PC-9 (cell line): ENCODE results near the gene AGBL4. TPM values are rescaled to one million over a fixed set of nuclear protein-coding genes. Genes with fewer than 3 reads are reported as not detected.

Experiments used
- BruUV-seq: library from RNA; stranded (reverse); fragments of 400-500 nt; replicated peaks from 2 replicates; lab custom pipeline; 2021; lab: Mats Ljungman, UMichigan
- CTCF ChIA-PET: fragments of 300-600 bp; sonication (Branson Sonifier 250); formaldehyde crosslinking; loops from one replicate; lab custom pipeline; 2022; ENCODE audit warnings: antibody characterized with exemption; lab: Charles Lee
- POLR2A ChIA-PET: fragments of 300-600 bp; sonication (Branson Sonifier 250); formaldehyde crosslinking; loops from one replicate; lab custom pipeline; 2022; ENCODE audit warnings: antibody characterized with exemption; ENCODE audit not compliant: unreplicated experiment; lab: Charles Lee
- DNase-seq, 2 experiments: peaks; one replicate each; pipeline versions ENCODE4 v3.0.0 to v3.0.0-alpha.2; 2015 to 2022; ENCODE audit warnings: mixed read lengths in 1 of 2
- H2AFZ ChIP-seq: fragments of 200-600 bp; sonication (generic); 2 replicates; pipeline ENCODE4 v1.8.1; 2017; ENCODE audit warnings: antibody characterized with exemption
- H3F3A ChIP-seq: fragments of 200-600 bp; sonication (generic); 2 replicates; pipeline ENCODE4 v1.8.1; 2017; ENCODE audit warnings: antibody characterized with exemption, mild to moderate bottlenecking, low read depth; ENCODE audit not compliant: insufficient read depth
- H3K27ac ChIP-seq: fragments of 200-600 bp; sonication (generic); 2 replicates; pipeline ENCODE4 v1.6.1; 2016; ENCODE audit warnings: mixed run types
- H3K27me3 ChIP-seq: fragments of 200-600 bp; sonication (generic); 2 replicates; pipeline ENCODE4 v1.6.1; 2016; ENCODE audit warnings: low read depth, mixed run types; ENCODE audit not compliant: insufficient read depth
- H3K36me3 ChIP-seq: fragments of 200-600 bp; sonication (generic); 2 replicates; pipeline ENCODE4 v1.6.1; 2016; ENCODE audit warnings: low read depth, mixed run types
- H3K4me1 ChIP-seq: fragments of 200-600 bp; sonication (generic); replicated peaks from 2 replicates; pipeline ENCODE4 v1.6.1; 2016; ENCODE audit warnings: mixed run types; ENCODE audit not compliant: insufficient read depth
- H3K4me2 ChIP-seq: fragments of 200-600 bp; sonication (generic); 2 replicates; pipeline ENCODE4 v1.6.1; 2017; ENCODE audit warnings: mixed run types
- H3K4me3 ChIP-seq: fragments of 200-600 bp; sonication (generic); 2 replicates; pipeline ENCODE4 v1.6.1; 2016; ENCODE audit warnings: mixed run types
- H3K79me2 ChIP-seq: fragments of 200-600 bp; sonication (generic); 2 replicates; pipeline ENCODE4 v1.6.1; 2017; ENCODE audit warnings: low read depth, mixed run types
- H3K9me2 ChIP-seq: fragments of 200-600 bp; sonication (generic); 2 replicates; pipeline ENCODE4 v1.8.1; 2017; ENCODE audit warnings: mild to moderate bottlenecking; ENCODE audit not compliant: insufficient read depth
- H3K9me3 ChIP-seq: fragments of 200-600 bp; sonication (generic); 2 replicates; pipeline ENCODE4 v1.8.1; 2016; ENCODE audit warnings: low read depth; ENCODE audit not compliant: insufficient read depth
- H4K20me1 ChIP-seq: fragments of 200-600 bp; sonication (generic); 2 replicates; pipeline ENCODE4 v1.8.1; 2017; ENCODE audit not compliant: insufficient read depth
- CTCF ChIP-seq: fragments of 200-600 bp; sonication (generic); conservative IDR thresholded peaks from 2 replicates; pipeline ENCODE4 v1.6.1; 2017; ENCODE audit warnings: mixed run types, antibody characterized with exemption, mild to moderate bottlenecking, moderate library complexity
- EZH2 ChIP-seq: fragments of 200-600 bp; sonication (generic); IDR thresholded peaks from 2 replicates; pipeline ENCODE4 v1.8.0; 2017; ENCODE audit warnings: antibody characterized with exemption, low read depth
- intact Hi-C: fragments of 100-400 bp; cut with micrococcal nuclease; formaldehyde crosslinking; loops from one replicate; pipeline ENCODE4 v1.10.0; 2022; ENCODE audit not compliant: unreplicated experiment
- total RNA-seq: library from RNA; stranded (reverse); gene quantifications from 2 replicates; pipeline ENCODE4 v1.2.3, GENCODE V29; 2021

The AGBL4 gene
- total RNA-seq, 1 experiment from 2014 or later, result not detected

- Histone ChIP-seq H3K9me2 (no peaks in the 10 kb centered on the region), H3K9me3 (no peaks in the 10 kb centered on the region), H2AFZ (no peak overlapping the region), H3K4me2 (no peak overlapping the region), H3K4me1 (no peaks in the 10 kb centered on the region), H3K4me3 (no peak overlapping the region), H3F3A (no peaks in the 10 kb centered on the region), H3K36me3 (no peaks in the 10 kb centered on the region), H3K27ac (no peak overlapping the region), H4K20me1 (no peaks in the 10 kb centered on the region), H3K27me3 (no peaks in the 10 kb centered on the region), H3K79me2 (no peaks in the 10 kb centered on the region)
- DNase-seq, result no peak
- TF ChIP-seq CTCF (no peak), EZH2 (no peak)
- ChIA-PET POLR2A (no interaction called here), CTCF (no interaction called here)
- intact Hi-C loops, result no loop called here
- no TSS peak for BruUV-seq
These were observed 1043.8 kb downstream of the AGBL4 start for GRCh38 chr1:48979940-48980339.

DNA sequence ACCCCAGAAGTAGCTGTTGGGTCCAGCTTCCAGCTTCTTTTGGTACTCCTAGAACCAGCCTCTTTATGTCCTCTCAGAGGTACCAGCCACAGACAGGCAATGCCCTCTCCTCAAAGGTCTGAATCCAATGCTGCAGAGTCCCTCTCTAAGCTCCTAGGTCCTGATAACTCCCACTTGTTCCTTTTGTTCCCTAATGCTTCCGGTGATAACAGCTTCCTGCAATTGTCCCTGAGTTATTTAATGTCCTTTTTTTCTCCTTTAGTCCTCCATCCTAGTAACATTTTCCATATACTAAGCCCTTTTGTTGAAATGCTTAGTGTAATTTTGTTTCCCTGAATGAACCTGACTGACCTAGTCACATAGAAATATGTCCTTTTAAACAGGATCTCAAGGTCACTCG, 1045.3 kb downstream of the AGBL4 start:
- CTCF ChIA-PET, result no interaction called here
- POLR2A ChIA-PET, result no interaction called here
- no peaks in the 10 kb centered on the region for H3F3A ChIP-seq
- no TSS peak for BruUV-seq
- H3K4me2 ChIP-seq, result no peak overlapping the region
- H3K27ac ChIP-seq, result no peak overlapping the region
- H4K20me1 ChIP-seq, result no peaks in the 10 kb centered on the region
- no peaks in the 10 kb centered on the region for H3K36me3 ChIP-seq
- no peak for DNase-seq
- no peaks in the 10 kb centered on the region for H3K4me1 ChIP-seq
- no peaks in the 10 kb centered on the region for H3K9me2 ChIP-seq
- H3K79me2 ChIP-seq, result no peaks in the 10 kb centered on the region
- intact Hi-C loops, result no loop called here
- H3K9me3 ChIP-seq, result no peaks in the 10 kb centered on the region
- TF ChIP-seq CTCF (no peak), EZH2 (no peak)
- H3K4me3 ChIP-seq, result no peak overlapping the region
- no peak overlapping the region for H2AFZ ChIP-seq
- no peaks in the 10 kb centered on the region for H3K27me3 ChIP-seq

DNA sequence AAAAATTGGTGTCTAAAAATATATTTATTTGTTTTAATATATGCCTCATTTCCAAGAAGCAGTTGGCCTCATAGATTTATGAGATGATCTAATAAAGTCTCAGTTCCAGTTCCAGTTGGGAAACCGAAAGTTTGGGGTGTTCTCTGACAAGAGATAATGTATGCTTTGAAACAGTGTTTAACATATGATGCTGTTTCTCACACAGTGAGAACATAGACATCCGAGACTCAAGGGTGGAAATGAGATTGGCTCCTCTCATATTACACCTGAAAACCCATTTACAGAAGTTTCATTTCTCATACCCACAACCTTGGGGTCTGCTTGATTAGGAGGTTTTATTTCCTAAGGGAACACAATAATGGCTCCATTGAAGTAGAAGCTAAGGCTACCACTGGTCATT, 1046.5 kb downstream of the AGBL4 start:
- CTCF ChIA-PET, result no interaction called here
- no peak overlapping the region for H2AFZ ChIP-seq
- H4K20me1 ChIP-seq, result no peaks in the 10 kb centered on the region
- TF ChIP-seq EZH2, result no peak
- TF ChIP-seq CTCF, result no peak
- intact Hi-C loops, result no loop called here
- H3K9me2 ChIP-seq, result no peaks in the 10 kb centered on the region
- no peak overlapping the region for H3K4me2 ChIP-seq
- H3K4me1 ChIP-seq, result no peaks in the 10 kb centered on the region
- no peaks in the 10 kb centered on the region for H3K36me3 ChIP-seq
- H3K9me3 ChIP-seq, result no peaks in the 10 kb centered on the region
- no peaks in the 10 kb centered on the region for H3K79me2 ChIP-seq
- H3K27me3 ChIP-seq, result no peaks in the 10 kb centered on the region
- H3K4me3 ChIP-seq, result no peak overlapping the region
- POLR2A ChIA-PET, result no interaction called here
- no peak overlapping the region for H3K27ac ChIP-seq
- H3F3A ChIP-seq, result no peaks in the 10 kb centered on the region
- DNase-seq, result no peak
- no TSS peak for BruUV-seq
